Immature natural killer cell (primary cell): ENCODE results near the gene CRTC2. TPM values are rescaled to one million over a fixed set of nuclear protein-coding genes. Genes with fewer than 3 reads are reported as not detected.
"Not testable (repeated sequence)": the region's sequence is repeated elsewhere in the genome, so short reads cannot be mapped to it uniquely, and the experiment has no call there.

Experiments
- DNase-seq, 3 donors: peaks; one replicate each; pipeline ENCODE4 v3.0.0; 2022; ENCODE audit warnings: mixed read lengths in 1 of 3
- H3K27ac Mint-ChIP-seq, 6 donors: one replicate each; pipeline ENCODE4 v1.8.0; 2020; ENCODE audit warnings: mixed read lengths in 6 of 6, mild to moderate bottlenecking in 5 of 6, inconsistent platforms in 4 of 6, moderate library complexity in 3 of 6
- H3K27me3 Mint-ChIP-seq, 3 donors: one replicate each; pipeline ENCODE4 v1.8.0; 2020 to 2021; ENCODE audit warnings: low read depth in 3 of 3, mild to moderate bottlenecking in 3 of 3, mixed read lengths in 3 of 3, moderate library complexity in 3 of 3, inconsistent platforms in 1 of 3
- H3K36me3 Mint-ChIP-seq, 3 donors: one replicate each; pipeline ENCODE4 v1.8.0; 2020; ENCODE audit warnings: mixed read lengths in 3 of 3, inconsistent platforms in 2 of 3, mild to moderate bottlenecking in 2 of 3
- H3K4me1 Mint-ChIP-seq, 2 donors: one replicate each; pipeline ENCODE4 v1.8.0; 2020; ENCODE audit warnings: inconsistent platforms in 2 of 2, mild to moderate bottlenecking in 2 of 2, mixed read lengths in 2 of 2, moderate library complexity in 1 of 2
- H3K4me3 Mint-ChIP-seq, 5 donors: one replicate each; pipeline ENCODE4 v1.8.0; 2020; ENCODE audit warnings: mild to moderate bottlenecking in 5 of 5, mixed read lengths in 5 of 5, inconsistent platforms in 3 of 5, moderate library complexity in 3 of 5
- H3K9me3 Mint-ChIP-seq, 6 donors: one replicate each; pipeline ENCODE4 v1.8.0; 2020; ENCODE audit warnings: mild to moderate bottlenecking in 6 of 6, mixed read lengths in 6 of 6, inconsistent platforms in 4 of 6, moderate library complexity in 3 of 6
- polyA plus RNA-seq, 3 donors: library from polyadenylated mRNA; unstranded; fragments of 300-500 nt; fragmentation: Illumina TruSeq; gene quantifications; one replicate each; pipeline ENCODE4 v1.2.3, GENCODE V29; 2021

Gene CRTC2
- polyA plus RNA-seq, 3 donors from 2014 or later: 13.0 to 31.2 (median 19.3) TPM

GRCh38 chr1:153926405-153926804, 32.0 kb downstream of the CRTC2 start:
- peaks cover 30 to 32% of the 10 kb centered on the region in 2 donors for H3K4me1 Mint-ChIP-seq
- no peak for DNase-seq
- H3K36me3 Mint-ChIP-seq: peaks cover 0 to 4% (median 0%) of the 10 kb centered on the region in 3 donors
- H3K4me3 Mint-ChIP-seq: no peak overlapping the region
- peaks cover 20 to 23% (median 21%) of the 10 kb centered on the region in 3 donors for H3K27me3 Mint-ChIP-seq
- no peaks in the 10 kb centered on the region for H3K9me3 Mint-ChIP-seq
- no peak overlapping the region for H3K27ac Mint-ChIP-seq

GRCh38 chr1:153922972-153923925, 35.2 kb downstream of the CRTC2 start, which contains the start of gene GATAD2B:
Gene GATAD2B, minus strand, starts transcription at chr1:153922972. Its CDS starts 94,625 bp downstream, at chr1:153828347.
- Mint-ChIP-seq H3K27me3 (peaks cover 19 to 23% (median 20%) of the 10 kb centered on the region in 3 donors), H3K36me3 (no peaks in the 10 kb centered on the region), H3K4me1 (peaks cover 52 to 54% of the 10 kb centered on the region in 2 donors), H3K27ac (peak within 1 kb of the TSS; percentile 97 to 99 (median 98)), H3K9me3 (no peaks in the 10 kb centered on the region), H3K4me3 (peak within 1 kb of the TSS; percentile 93 to 96 (median 94))
- peak; percentile 99 to 100 (median 99) for DNase-seq

- DNase-seq: peak in 1 of 3 donors; percentile 16
- H3K27ac Mint-ChIP-seq: peak overlapping the region; percentile 97 to 99 (median 98)
- H3K4me3 Mint-ChIP-seq: peak overlapping the region; percentile 93 to 96 (median 94)
- H3K27me3 Mint-ChIP-seq: peaks cover 19 to 23% (median 20%) of the 10 kb centered on the region in 3 donors
- H3K4me1 Mint-ChIP-seq: peaks cover 59% of the 10 kb centered on the region in 2 donors
- H3K36me3 Mint-ChIP-seq: peaks cover 0 to 4% (median 0%) of the 10 kb centered on the region in 3 donors
- no peaks in the 10 kb centered on the region for H3K9me3 Mint-ChIP-seq
Observed at GRCh38 chr1:153922076-153922971, 36.1 kb downstream of the CRTC2 start.

GRCh38 chr1:153921803-153922075, 36.7 kb downstream of the CRTC2 start:
- Mint-ChIP-seq H3K27me3 (peaks cover 19 to 23% (median 20%) of the 10 kb centered on the region in 3 donors), H3K36me3 (peaks cover 0 to 4% (median 0%) of the 10 kb centered on the region in 3 donors), H3K4me1 (peaks cover 59 to 61% of the 10 kb centered on the region in 2 donors), H3K27ac (peak overlapping the region; percentile 83 to 98 (median 92)), H3K9me3 (no peaks in the 10 kb centered on the region), H3K4me3 (peak overlapping the region; percentile 81 to 94 (median 94))
- DNase-seq: peak in 1 of 3 donors; percentile 14

- Mint-ChIP-seq H3K27me3 (peaks cover 19 to 23% (median 20%) of the 10 kb centered on the region in 3 donors), H3K4me3 (peak overlapping the region; percentile 81 to 94 (median 94)), H3K4me1 (peaks cover 62 to 63% of the 10 kb centered on the region in 2 donors)
Observed at GRCh38 chr1:153921080-153921802, 37.2 kb downstream of the CRTC2 start.

GRCh38 chr1:153919876-153920852, 38.2 kb downstream of the CRTC2 start:
- peaks cover 19 to 23% (median 20%) of the 10 kb centered on the region in 3 donors for H3K27me3 Mint-ChIP-seq
- peak overlapping the region; percentile 83 to 98 (median 92) for H3K27ac Mint-ChIP-seq
- H3K9me3 Mint-ChIP-seq: no peaks in the 10 kb centered on the region
- H3K36me3 Mint-ChIP-seq: peaks cover 0 to 9% (median 4%) of the 10 kb centered on the region in 3 donors
- H3K4me1 Mint-ChIP-seq: peaks cover 63 to 72% of the 10 kb centered on the region in 2 donors
- DNase-seq: peak; percentile 51 to 54 (median 54)
- H3K4me3 Mint-ChIP-seq: peak overlapping the region; percentile 81 to 94 (median 94)

More at GRCh38 chr1:153921080-153921802, 37.2 kb downstream of the CRTC2 start:
- H3K36me3 Mint-ChIP-seq: peaks cover 0 to 5% (median 2%) of the 10 kb centered on the region in 3 donors
- no peaks in the 10 kb centered on the region for H3K9me3 Mint-ChIP-seq
- H3K27ac Mint-ChIP-seq: peak overlapping the region; percentile 83 to 98 (median 92)
- no peak for DNase-seq

- H3K27me3 Mint-ChIP-seq: no peaks in the 10 kb centered on the region
- H3K36me3 Mint-ChIP-seq: peaks cover 0 to 9% (median 4%) of the 10 kb centered on the region in 3 donors
- peak overlapping the region in 4 of 6 donors; percentile 9 to 85 (median 50) for H3K27ac Mint-ChIP-seq
- peaks cover 56 to 71% of the 10 kb centered on the region in 2 donors for H3K4me1 Mint-ChIP-seq
- H3K9me3 Mint-ChIP-seq: no peaks in the 10 kb centered on the region
- no peak for DNase-seq
- no peak overlapping the region for H3K4me3 Mint-ChIP-seq
Observed at GRCh38 chr1:153916297-153916696, 42.1 kb downstream of the CRTC2 start.

GRCh38 chr1:153912349-153912748, 46.1 kb downstream of the CRTC2 start:
- Mint-ChIP-seq H3K4me1 (peaks cover 30 to 42% of the 10 kb centered on the region in 2 donors), H3K27ac (peak overlapping the region in 4 of 6 donors; percentile 23 to 41 (median 30)), H3K4me3 (peak overlapping the region in 1 of 5 donors; percentile 7), H3K27me3 (no peaks in the 10 kb centered on the region), H3K36me3 (peaks cover 0 to 6% (median 4%) of the 10 kb centered on the region in 3 donors), H3K9me3 (no peaks in the 10 kb centered on the region)
- DNase-seq: no peak

- H3K9me3 Mint-ChIP-seq, H3K4me3 Mint-ChIP-seq: not testable (repeated sequence)
Observed at GRCh38 chr1:153910560-153910959, 47.9 kb downstream of the CRTC2 start.

GRCh38 chr1:153908071-153908470, 50.3 kb downstream of the CRTC2 start:
- Mint-ChIP-seq H3K27ac (no peak overlapping the region), H3K4me1 (peaks cover 41 to 58% of the 10 kb centered on the region in 2 donors), H3K36me3 (peaks cover 4 to 13% (median 4%) of the 10 kb centered on the region in 3 donors), H3K4me3 (no peak overlapping the region), H3K9me3 (no peaks in the 10 kb centered on the region), H3K27me3 (no peaks in the 10 kb centered on the region)
- DNase-seq: no peak

More at GRCh38 chr1:153910560-153910959, 47.9 kb downstream of the CRTC2 start:
- H3K27ac Mint-ChIP-seq, DNase-seq, H3K27me3 Mint-ChIP-seq: not testable (repeated sequence)
- Mint-ChIP-seq H3K4me1 (peaks cover 39 to 44% of the 10 kb centered on the region in 2 donors), H3K36me3 (peaks cover 4 to 13% (median 4%) of the 10 kb centered on the region in 3 donors)

GRCh38 chr1:153907134-153907533, 51.3 kb downstream of the CRTC2 start:
- peaks cover 4 to 13% (median 4%) of the 10 kb centered on the region in 3 donors for H3K36me3 Mint-ChIP-seq
- H3K27me3 Mint-ChIP-seq: no peaks in the 10 kb centered on the region
- no peak overlapping the region for H3K4me3 Mint-ChIP-seq
- peak overlapping the region in 4 of 6 donors; percentile 5 to 62 (median 34) for H3K27ac Mint-ChIP-seq
- no peaks in the 10 kb centered on the region for H3K9me3 Mint-ChIP-seq
- peaks cover 37 to 58% of the 10 kb centered on the region in 2 donors for H3K4me1 Mint-ChIP-seq
- no peak for DNase-seq

GRCh38 chr1:153906396-153906795, 52.0 kb downstream of the CRTC2 start:
- H3K4me3 Mint-ChIP-seq: no peak overlapping the region
- no peaks in the 10 kb centered on the region for H3K27me3 Mint-ChIP-seq
- H3K4me1 Mint-ChIP-seq: peaks cover 31 to 51% of the 10 kb centered on the region in 2 donors
- no peak for DNase-seq
- H3K36me3 Mint-ChIP-seq: peaks cover 4 to 13% (median 4%) of the 10 kb centered on the region in 3 donors
- H3K9me3 Mint-ChIP-seq: no peaks in the 10 kb centered on the region
- peak overlapping the region in 3 of 6 donors; percentile 18 to 28 (median 20) for H3K27ac Mint-ChIP-seq
